Activated CD8-positive, alpha-beta T cell treated with anti-CD3 and anti-CD28 coated beads for 36 hours (primary cell): Measurements from ENCODE around the gene KIF17. TPM values are rescaled to one million over a fixed set of nuclear protein-coding genes. Genes with fewer than 3 reads are reported as not detected.

Experiments used
- ATAC-seq: fragments of 200-7000 bp; cut with Tn5 transposase; one replicate; pipeline ENCODE4 v1.10.0; 2021; ENCODE audit warnings: mild to moderate bottlenecking, moderate library complexity
- CTCF ChIA-PET: fragments of 350-600 bp; sonication (Branson Sonifier 250); formaldehyde crosslinking; loops from one replicate; lab custom pipeline; 2021; ENCODE audit warnings: antibody characterized with exemption; lab: Charles Lee
- POLR2A ChIA-PET: fragments of 350-600 bp; sonication (Branson Sonifier 250); formaldehyde crosslinking; loops from one replicate; lab custom pipeline; 2021; ENCODE audit warnings: antibody characterized with exemption; lab: Charles Lee
- DNase-seq: peaks from one replicate; pipeline ENCODE4 v3.0.0-alpha.2; 2020
- H3K27ac Mint-ChIP-seq: one replicate; pipeline ENCODE4 v1.8.0; 2021; ENCODE audit warnings: mild to moderate bottlenecking, mixed read lengths
- H3K27me3 Mint-ChIP-seq: one replicate; pipeline ENCODE4 v1.8.0; 2021; ENCODE audit warnings: mixed read lengths
- H3K36me3 Mint-ChIP-seq: one replicate; pipeline ENCODE4 v1.8.0; 2021; ENCODE audit warnings: low read depth, mixed read lengths
- H3K4me1 Mint-ChIP-seq: one replicate; pipeline ENCODE4 v1.8.0; 2021; ENCODE audit warnings: low read depth, mixed read lengths
- H3K4me3 Mint-ChIP-seq: one replicate; pipeline ENCODE4 v1.8.0; 2021; ENCODE audit warnings: mild to moderate bottlenecking, moderate library complexity, mixed read lengths
- H3K9me3 Mint-ChIP-seq: one replicate; pipeline ENCODE4 v1.8.0; 2021; ENCODE audit warnings: mixed read lengths
- intact Hi-C: fragments of 100-400 bp; cut with micrococcal nuclease; formaldehyde crosslinking; loops from one replicate; pipeline ENCODE4 v1.10.0; 2022
- total RNA-seq, 2 experiments: library from RNA; stranded (reverse); gene quantifications; one replicate each; pipeline ENCODE4 v1.2.3, GENCODE V29; 2021
- TF ChIP-seq, protein P1 (sequence below): fragments of 200-600 bp; IDR thresholded peaks from one replicate; pipeline ENCODE4 v1.8.0; 2022; ENCODE audit warnings: antibody characterized with exemption, mild to moderate bottlenecking

The KIF17 gene
- total RNA-seq, 2 experiments from 2014 or later, result not detected

DNA sequence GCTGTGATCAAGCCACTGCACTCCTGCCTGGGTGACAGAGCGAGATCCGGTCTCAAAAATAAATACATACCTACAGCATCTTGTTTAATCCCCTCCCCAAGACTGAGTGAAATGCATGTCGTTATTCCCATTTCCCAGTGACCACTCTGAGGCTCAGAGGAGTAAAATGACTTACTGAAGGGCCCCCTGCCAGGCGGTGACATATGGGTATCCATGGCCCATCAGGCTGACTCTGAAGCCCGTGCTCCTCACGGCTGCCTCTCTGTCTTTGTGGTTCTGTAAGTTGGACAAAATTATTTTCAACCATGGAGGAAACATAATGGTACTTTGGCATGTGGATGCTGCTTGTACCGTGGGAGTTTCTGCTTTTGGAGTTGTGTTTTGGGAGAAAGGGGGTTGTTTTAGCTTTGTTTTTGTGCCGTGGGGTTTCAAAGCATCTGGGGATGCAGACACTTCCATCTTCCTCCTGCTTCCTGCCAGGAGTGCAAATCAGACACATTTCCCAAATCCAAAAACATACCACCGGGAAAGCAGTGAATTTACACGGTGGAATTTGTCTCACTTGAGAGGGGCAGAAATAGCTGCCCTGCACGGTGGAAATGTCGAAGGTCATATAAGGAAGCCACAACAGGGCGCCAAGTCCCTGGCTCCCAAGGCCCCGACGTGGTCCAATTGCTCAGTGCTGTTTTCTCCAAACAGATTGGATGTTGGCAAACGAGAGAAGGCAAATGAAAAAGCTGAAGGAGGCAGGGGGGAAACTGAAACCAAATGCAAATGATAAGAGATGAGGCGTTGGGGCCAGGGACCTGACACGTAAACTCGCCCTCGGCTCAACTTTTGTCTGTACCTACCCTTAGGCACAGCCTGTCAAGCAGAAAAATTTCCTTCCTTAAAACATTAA is 101.6 kb downstream of the KIF17 start:
- intact Hi-C loops, result no loop called here
- ATAC-seq, result no peak
- H3K9me3 Mint-ChIP-seq, result no peaks in the 10 kb centered on the region
- TF ChIP-seq, protein P1, sequence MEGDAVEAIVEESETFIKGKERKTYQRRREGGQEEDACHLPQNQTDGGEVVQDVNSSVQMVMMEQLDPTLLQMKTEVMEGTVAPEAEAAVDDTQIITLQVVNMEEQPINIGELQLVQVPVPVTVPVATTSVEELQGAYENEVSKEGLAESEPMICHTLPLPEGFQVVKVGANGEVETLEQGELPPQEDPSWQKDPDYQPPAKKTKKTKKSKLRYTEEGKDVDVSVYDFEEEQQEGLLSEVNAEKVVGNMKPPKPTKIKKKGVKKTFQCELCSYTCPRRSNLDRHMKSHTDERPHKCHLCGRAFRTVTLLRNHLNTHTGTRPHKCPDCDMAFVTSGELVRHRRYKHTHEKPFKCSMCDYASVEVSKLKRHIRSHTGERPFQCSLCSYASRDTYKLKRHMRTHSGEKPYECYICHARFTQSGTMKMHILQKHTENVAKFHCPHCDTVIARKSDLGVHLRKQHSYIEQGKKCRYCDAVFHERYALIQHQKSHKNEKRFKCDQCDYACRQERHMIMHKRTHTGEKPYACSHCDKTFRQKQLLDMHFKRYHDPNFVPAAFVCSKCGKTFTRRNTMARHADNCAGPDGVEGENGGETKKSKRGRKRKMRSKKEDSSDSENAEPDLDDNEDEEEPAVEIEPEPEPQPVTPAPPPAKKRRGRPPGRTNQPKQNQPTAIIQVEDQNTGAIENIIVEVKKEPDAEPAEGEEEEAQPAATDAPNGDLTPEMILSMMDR, result no peak
- no peak for DNase-seq
- no peaks in the 10 kb centered on the region for H3K36me3 Mint-ChIP-seq
- H3K27me3 Mint-ChIP-seq, result no peaks in the 10 kb centered on the region
- ChIA-PET CTCF (no interaction called here), POLR2A (interaction anchor here (0.6 kb wide), 1 partner anchor 19 kb away, joined by 3 read pairs; no protein-coding TSS in a partner anchor)
- no peak overlapping the region for H3K27ac Mint-ChIP-seq
- no peak overlapping the region for H3K4me3 Mint-ChIP-seq
- no peaks in the 10 kb centered on the region for H3K4me1 Mint-ChIP-seq

DNA sequence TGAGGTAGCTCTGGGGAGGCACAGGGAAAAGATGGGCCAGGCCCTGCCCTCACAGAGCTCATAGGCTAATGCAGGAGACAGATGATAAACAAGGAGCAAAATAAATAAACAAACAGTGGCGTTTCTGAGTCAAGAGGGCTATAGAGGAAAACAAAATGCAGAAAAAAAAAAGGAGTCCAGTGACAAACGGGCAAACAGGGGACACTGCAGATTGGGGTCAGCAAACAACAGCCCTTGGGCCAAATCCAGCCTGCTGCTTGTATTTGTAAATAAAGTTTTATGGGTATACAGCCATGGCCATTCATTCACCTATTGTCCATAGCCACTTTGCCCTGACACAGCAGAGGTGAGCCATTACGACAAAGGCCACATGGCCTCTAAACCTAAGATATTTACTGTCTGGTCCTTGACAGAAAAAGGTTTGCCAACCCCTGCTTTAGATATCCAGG is 103.7 kb downstream of the KIF17 start:
- intact Hi-C loops, result no loop called here
- TF ChIP-seq, protein P1, result no peak
- CTCF ChIA-PET, result interaction anchor here (0.6 kb wide), 1 partner anchor 19 kb away, joined by 3 read pairs; no protein-coding TSS in a partner anchor
- no peaks in the 10 kb centered on the region for H3K4me1 Mint-ChIP-seq
- DNase-seq (no peak), ATAC-seq (no peak)
- no peaks in the 10 kb centered on the region for H3K36me3 Mint-ChIP-seq
- H3K4me3 Mint-ChIP-seq, result no peak overlapping the region
- H3K27ac Mint-ChIP-seq, result no peak overlapping the region
- no peaks in the 10 kb centered on the region for H3K27me3 Mint-ChIP-seq
- no peaks in the 10 kb centered on the region for H3K9me3 Mint-ChIP-seq
- POLR2A ChIA-PET, result no interaction called here

Other genes starting within 250 kb of the KIF17 start
- under 1 TPM; 0.67 to 0.86 TPM for gene CAMK2N1, start 231.8 kb downstream of the KIF17 start, total RNA-seq
- 10 to 100 TPM; 11.9 to 12.0 TPM for gene MUL1, start 209.9 kb downstream of the KIF17 start, total RNA-seq
- gene FAM43B, start 165.4 kb downstream of the KIF17 start, total RNA-seq, result not detected
- not detected for gene CDA, start 128.9 kb downstream of the KIF17 start, total RNA-seq
- 1 to 10 TPM; 2.7 to 3.3 TPM for gene PINK1, start 84.5 kb downstream of the KIF17 start, total RNA-seq
- 100 to 1,000 TPM; 140 to 159 TPM for gene DDOST, start 56.6 kb downstream of the KIF17 start, total RNA-seq
- 1 to 10 TPM; 1.3 to 1.6 TPM for gene SH2D5, start 14.7 kb upstream of the KIF17 start, total RNA-seq
- gene HP1BP3, start 69.3 kb upstream of the KIF17 start, total RNA-seq, result 100 to 1,000 TPM; 219 to 224 TPM